Suprapubic skin (tissue), 4 donors: Measurements from ENCODE around the gene ACTN2. TPM values are rescaled to one million over a fixed set of nuclear protein-coding genes. Genes with fewer than 3 reads are reported as not detected.

ENCODE experiments used
- DNase-seq, 2 donors: peaks; one replicate each; pipeline ENCODE4 v3.0.0-alpha.2; 2019; ENCODE audit warnings: low spot score in 2 of 2
- H3K27ac ChIP-seq: fragments of 200-600 bp; sonication (generic); one replicate; pipeline ENCODE4 v1.5.1; 2019
- H3K27me3 ChIP-seq: fragments of 200-600 bp; sonication (generic); one replicate; pipeline ENCODE4 v1.5.1; 2019
- H3K36me3 ChIP-seq: fragments of 200-600 bp; sonication (generic); one replicate; pipeline ENCODE4 v1.5.1; 2019
- H3K4me1 ChIP-seq: fragments of 200-600 bp; sonication (generic); one replicate; pipeline ENCODE4 v1.5.1; 2019
- H3K4me3 ChIP-seq: fragments of 200-600 bp; sonication (generic); one replicate; pipeline ENCODE4 v1.5.1; 2019; ENCODE audit warnings: mild to moderate bottlenecking
- H3K9me3 ChIP-seq: fragments of 200-600 bp; sonication (generic); one replicate; pipeline ENCODE4 v1.5.1; 2019
- CTCF ChIP-seq, 2 donors: fragments of 200-600 bp in 1 of 2; fragments of 450-650 bp in 1 of 2; sonication (generic) in 1 of 2; IDR thresholded peaks; one replicate each; pipeline ENCODE4 v1.5.1; 2016 to 2019; ENCODE audit warnings: antibody characterized with exemption in 2 of 2, mild to moderate bottlenecking in 1 of 2, moderate library complexity in 1 of 2
- EP300 ChIP-seq: sonication (generic); formaldehyde crosslinking; IDR thresholded peaks from one replicate; pipeline ENCODE4 v1.6.1; 2017; ENCODE audit warnings: antibody characterized with exemption
- POLR2A ChIP-seq, 2 donors: fragments of 450-650 bp; IDR thresholded peaks; one replicate each; pipeline ENCODE4 v1.6.1; 2017; ENCODE audit warnings: antibody characterized with exemption in 2 of 2, mild to moderate bottlenecking in 2 of 2, moderate library complexity in 2 of 2
- POLR2AphosphoS5 ChIP-seq, 3 donors: sonication (generic); formaldehyde crosslinking; IDR thresholded peaks; one replicate each; pipeline ENCODE4 v1.6.1; 2017; ENCODE audit warnings: antibody characterized with exemption in 3 of 3
- WGBS: methylation state at CpG from one replicate; pipeline ENCODE4 v1.1.5; 2018; 5-methylcytosine and 5-hydroxymethylcytosine counted together
- total RNA-seq, 4 donors: library from RNA; depleted of rRNA; stranded (reverse); fragments of >200 nt; gene quantifications; one replicate each; pipeline ENCODE4 v1.1.0, GENCODE V29; 2016

The ACTN2 gene
- total RNA-seq, 4 donors from 2014 or later = 1.1 TPM; not detected in 3

DNA sequence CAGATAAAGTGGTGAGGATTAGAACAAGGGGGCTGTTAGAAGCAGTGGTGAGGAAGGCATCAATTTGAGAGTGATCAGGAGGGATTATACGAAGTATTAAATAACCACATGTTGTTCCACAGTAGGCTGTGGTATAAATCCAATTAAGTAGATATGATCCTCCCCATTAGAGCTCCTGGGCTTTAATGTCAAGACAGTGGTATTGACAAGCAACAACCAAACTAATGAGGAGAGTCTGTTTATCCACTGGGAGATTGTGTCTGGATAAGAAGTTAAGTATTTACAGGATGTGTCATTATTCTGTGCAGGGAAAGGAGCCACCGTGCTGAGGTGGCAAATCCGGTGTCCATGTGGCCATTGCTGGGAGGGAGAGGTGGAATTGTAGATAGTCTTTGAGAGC is 5.8 kb downstream of the ACTN2 start:
- no peak for DNase-seq
- H3K4me1 ChIP-seq = peaks cover 5% of the 10 kb centered on the region
- TF ChIP-seq EP300 (no peak), POLR2AphosphoS5 (IDR thresholded peaks at IDR 0.05) (no peak), POLR2A (IDR thresholded peaks at IDR 0.05) (no peak), CTCF (IDR thresholded peaks at IDR 0.05) (no peak)
- no peak overlapping the region for H3K4me3 ChIP-seq
- H3K36me3 ChIP-seq = no peaks in the 10 kb centered on the region
- WGBS = 67% methylated on average over 3 of the region's 3 CpGs
- H3K27me3 ChIP-seq = peaks cover 37% of the 10 kb centered on the region
- H3K27ac ChIP-seq = no peak overlapping the region
- no peaks in the 10 kb centered on the region for H3K9me3 ChIP-seq

GRCh38 chr1:236692742-236693141 is 6.4 kb downstream of the ACTN2 start:
- H3K27ac ChIP-seq = no peak overlapping the region
- TF ChIP-seq POLR2A (IDR thresholded peaks at IDR 0.05) (no peak), POLR2AphosphoS5 (IDR thresholded peaks at IDR 0.05) (no peak), CTCF (IDR thresholded peaks at IDR 0.05) (no peak), EP300 (no peak)
- peaks cover 31% of the 10 kb centered on the region for H3K27me3 ChIP-seq
- H3K9me3 ChIP-seq = no peaks in the 10 kb centered on the region
- no peak overlapping the region for H3K4me3 ChIP-seq
- no peak for DNase-seq
- no peaks in the 10 kb centered on the region for H3K36me3 ChIP-seq
- H3K4me1 ChIP-seq = no peaks in the 10 kb centered on the region
- WGBS = 74% methylated on average over 10 of the region's 10 CpGs

- Histone ChIP-seq H3K9me3 (no peaks in the 10 kb centered on the region), H3K4me1 (no peaks in the 10 kb centered on the region), H3K36me3 (no peaks in the 10 kb centered on the region), H3K27ac (no peak overlapping the region), H3K4me3 (no peak overlapping the region), H3K27me3 (no peaks in the 10 kb centered on the region)
- DNase-seq = no peak
- 77% methylated on average over 6 of the region's 6 CpGs for WGBS
- TF ChIP-seq CTCF (IDR thresholded peaks at IDR 0.05) = no peak
- TF ChIP-seq EP300 = no peak
- TF ChIP-seq POLR2AphosphoS5 (IDR thresholded peaks at IDR 0.05) = no peak
- no peak for TF ChIP-seq POLR2A (IDR thresholded peaks at IDR 0.05)
These were observed 13.1 kb downstream of the ACTN2 start for GRCh38 chr1:236699366-236699765.

- 60% methylated on average over 2 of the region's 2 CpGs for WGBS
- Histone ChIP-seq H3K4me3 (no peak overlapping the region), H3K27ac (no peak overlapping the region), H3K36me3 (no peaks in the 10 kb centered on the region), H3K4me1 (no peaks in the 10 kb centered on the region), H3K27me3 (no peaks in the 10 kb centered on the region), H3K9me3 (no peaks in the 10 kb centered on the region)
- TF ChIP-seq POLR2A (IDR thresholded peaks at IDR 0.05) = no peak
- no peak for TF ChIP-seq EP300
- DNase-seq = no peak
These were observed 14.6 kb downstream of the ACTN2 start for GRCh38 chr1:236700903-236701302.

- Histone ChIP-seq H3K27ac (no peak overlapping the region), H3K36me3 (no peaks in the 10 kb centered on the region), H3K27me3 (no peaks in the 10 kb centered on the region), H3K4me1 (no peaks in the 10 kb centered on the region), H3K9me3 (no peaks in the 10 kb centered on the region), H3K4me3 (no peak overlapping the region)
- 81% methylated on average over 3 of the region's 3 CpGs for WGBS
- TF ChIP-seq POLR2AphosphoS5 (IDR thresholded peaks at IDR 0.05) (no peak), POLR2A (IDR thresholded peaks at IDR 0.05) (no peak)
- no peak for DNase-seq
These were observed 15.5 kb downstream of the ACTN2 start for GRCh38 chr1:236701782-236702181.

GRCh38 chr1:236702791-236703394 is 16.6 kb downstream of the ACTN2 start:
- 74% methylated on average over 3 of the region's 3 CpGs for WGBS
- DNase-seq = no peak
- Histone ChIP-seq H3K36me3 (no peaks in the 10 kb centered on the region), H3K27ac (no peak overlapping the region), H3K4me1 (no peaks in the 10 kb centered on the region), H3K27me3 (no peaks in the 10 kb centered on the region), H3K4me3 (no peak overlapping the region), H3K9me3 (no peaks in the 10 kb centered on the region)
- TF ChIP-seq EP300 (no peak), POLR2A (IDR thresholded peaks at IDR 0.05) (no peak), CTCF (IDR thresholded peaks at IDR 0.05) (no peak), POLR2AphosphoS5 (IDR thresholded peaks at IDR 0.05) (no peak)
